Neuronal stem cell (in vitro differentiated cells): Measurements from ENCODE around the gene SH3D19. TPM values are rescaled to one million over a fixed set of nuclear protein-coding genes. Genes with fewer than 3 reads are reported as not detected.

ENCODE experiments used
- small RNA-seq: library from polyadenylated mRNA; stranded (forward); fragments of <200 nt; extraction: miRNeasy Mini kit (QIAGEN cat#:217004); gene quantifications from one replicate; pipeline ENCODE3, GENCODE V24; 2013; ENCODE audit not compliant: insufficient read depth

Gene SH3D19

Small RNA genes within 50 kb of the gene (small RNA-seq; reads per million reads assigned to genes)
- gene AC104819.2 (not detected), gene RNU6-1282P (not detected), gene SNORD73A (not detected), gene SNORD73B (1.2 reads per million)
